Natural killer cell (primary cell): Measurements from ENCODE around the gene C18orf32. TPM values are rescaled to one million over a fixed set of nuclear protein-coding genes. Genes with fewer than 3 reads are reported as not detected.

Source experiments
- ATAC-seq, 3 donors: fragments of 150-1000 bp in 2 of 3; fragments of 200-7000 bp in 1 of 3; cut with Tn5 transposase; 1 replicate in 1 of 3; 2 replicates in 2 of 3; pipeline ENCODE4 v1.10.0; 2021; ENCODE audit warnings: mild to moderate bottlenecking in 2 of 3, moderate library complexity in 2 of 3
- DNase-seq, 2 donors: peaks; one replicate each; pipeline versions ENCODE4 v3.0.0 to v3.0.0-alpha.2; 2013 to 2021; ENCODE audit warnings: mixed read lengths in 1 of 2
- H3K27ac ChIP-seq: one replicate; pipeline ENCODE4 v1.5.1; 2013; ENCODE audit warnings: mild to moderate bottlenecking, low read length
- H3K27me3 ChIP-seq: one replicate; pipeline ENCODE4 v1.6.1; 2013; ENCODE audit warnings: low read length; ENCODE audit not compliant: control insufficient read depth, insufficient read depth
- H3K36me3 ChIP-seq: one replicate; pipeline ENCODE4 v1.6.1; 2013; ENCODE audit warnings: low read length; ENCODE audit not compliant: control insufficient read depth, insufficient read depth
- H3K4me1 ChIP-seq: one replicate; pipeline ENCODE4 v1.6.1; 2013; ENCODE audit warnings: low read length; ENCODE audit not compliant: control insufficient read depth, insufficient read depth
- H3K4me3 ChIP-seq: one replicate; pipeline ENCODE4 v1.5.1; 2013; ENCODE audit warnings: low read length
- H3K9me3 ChIP-seq: one replicate; pipeline ENCODE4 v1.6.1; 2013; ENCODE audit warnings: low read length; ENCODE audit not compliant: control insufficient read depth, insufficient read depth
- H3K27ac Mint-ChIP-seq, 2 donors: one replicate each; pipeline ENCODE4 v1.8.0; 2022; ENCODE audit warnings: mild to moderate bottlenecking in 2 of 2, mixed read lengths in 2 of 2, moderate library complexity in 1 of 2
- H3K27me3 Mint-ChIP-seq, 2 donors: one replicate each; pipeline ENCODE4 v1.8.0; 2022; ENCODE audit warnings: low read depth in 2 of 2, mixed read lengths in 2 of 2
- H3K36me3 Mint-ChIP-seq: one replicate; pipeline ENCODE4 v1.8.0; 2022; ENCODE audit warnings: mixed read lengths
- H3K4me1 Mint-ChIP-seq, 2 donors: one replicate each; pipeline ENCODE4 v1.8.0; 2022; ENCODE audit warnings: mixed read lengths in 2 of 2
- H3K4me3 Mint-ChIP-seq: one replicate; pipeline ENCODE4 v1.8.0; 2022; ENCODE audit warnings: mild to moderate bottlenecking, moderate library complexity, mixed read lengths
- H3K9me3 Mint-ChIP-seq, 2 donors: one replicate each; pipeline ENCODE4 v1.8.0; 2022; ENCODE audit warnings: mixed read lengths in 2 of 2
- CTCF ChIP-seq: fragments of 200-600 bp; IDR thresholded peaks from one replicate; pipeline ENCODE4 v1.8.0; 2022; ENCODE audit warnings: antibody characterized with exemption
- WGBS: methylation state at CpG from one replicate; pipeline ENCODE4 v1.1.7; 2013; ENCODE audit warnings: missing lambda C conversion rate; ENCODE audit not compliant: insufficient coverage; 5-methylcytosine and 5-hydroxymethylcytosine counted together
- intact Hi-C: fragments of 100-400 bp; cut with micrococcal nuclease; formaldehyde crosslinking; loops from one replicate; pipeline ENCODE4 v1.14.2; 2022
- total RNA-seq, 4 donors: library from RNA; stranded (reverse); fragments of 120-200 nt in 1 of 4; gene quantifications; one replicate each; pipeline versions ENCODE4 v1.2.3 to v1.2.4, GENCODE V29; 2013 to 2022

Gene C18orf32
- total RNA-seq, 3 donors from 2014 or later (not counting 1 experiment from before 2014, with no cell fraction given), result 18.8 to 28.0 (median 23.9) TPM

GRCh38 chr18:49529596-49529995, 42.6 kb upstream of the C18orf32 start:
- Histone ChIP-seq H3K9me3 (no peaks in the 10 kb centered on the region), H3K27me3 (no peaks in the 10 kb centered on the region), H3K4me3 (no peak overlapping the region), H3K4me1 (no peaks in the 10 kb centered on the region), H3K36me3 (no peaks in the 10 kb centered on the region), H3K27ac (no peak overlapping the region)
- Mint-ChIP-seq H3K9me3 (no peaks in the 10 kb centered on the region), H3K4me1 (no peaks in the 10 kb centered on the region), H3K27me3 (peaks cover 9 to 32% of the 10 kb centered on the region in 2 donors), H3K27ac (no peak overlapping the region), H3K36me3 (no peaks in the 10 kb centered on the region), H3K4me3 (no peak overlapping the region)
- DNase-seq (no peak), ATAC-seq (no peak)
- WGBS, result 66% methylated on average over 3 of the region's 3 CpGs
- intact Hi-C loops, result no loop called here
- TF ChIP-seq CTCF, result no peak

GRCh38 chr18:49527631-49528327, 40.7 kb upstream of the C18orf32 start:
- no peaks in the 10 kb centered on the region for H3K9me3 Mint-ChIP-seq
- 74% methylated on average over 8 of the region's 8 CpGs for WGBS
- Histone ChIP-seq H3K4me3 (no peak overlapping the region), H3K4me1 (no peaks in the 10 kb centered on the region), H3K27ac (no peak overlapping the region), H3K36me3 (no peaks in the 10 kb centered on the region), H3K9me3 (no peaks in the 10 kb centered on the region), H3K27me3 (no peaks in the 10 kb centered on the region)
- peaks cover 9 to 29% of the 10 kb centered on the region in 2 donors for H3K27me3 Mint-ChIP-seq
- TF ChIP-seq CTCF, result no peak
- H3K36me3 Mint-ChIP-seq, result no peaks in the 10 kb centered on the region
- H3K4me1 Mint-ChIP-seq, result no peaks in the 10 kb centered on the region
- no peak overlapping the region for H3K4me3 Mint-ChIP-seq
- intact Hi-C loops, result no loop called here
- no peak for DNase-seq
- ATAC-seq, result no peak
- no peak overlapping the region for H3K27ac Mint-ChIP-seq

- Histone ChIP-seq H3K27me3 (no peaks in the 10 kb centered on the region), H3K4me3 (no peak overlapping the region), H3K27ac (no peak overlapping the region), H3K4me1 (no peaks in the 10 kb centered on the region), H3K36me3 (no peaks in the 10 kb centered on the region), H3K9me3 (no peaks in the 10 kb centered on the region)
- Mint-ChIP-seq H3K4me1 (no peaks in the 10 kb centered on the region), H3K9me3 (no peaks in the 10 kb centered on the region), H3K4me3 (no peak overlapping the region), H3K27me3 (peaks cover 9 to 23% of the 10 kb centered on the region in 2 donors), H3K36me3 (no peaks in the 10 kb centered on the region), H3K27ac (no peak overlapping the region)
- intact Hi-C loops, result no loop called here
- TF ChIP-seq CTCF, result no peak
- DNase-seq (no peak), ATAC-seq (no peak)
- 100% methylated on average over 2 of the region's 2 CpGs for WGBS
Measured at GRCh38 chr18:49525981-49526380, 38.9 kb upstream of the C18orf32 start.

GRCh38 chr18:49524951-49525350, 37.9 kb upstream of the C18orf32 start:
- H3K9me3 Mint-ChIP-seq, result no peaks in the 10 kb centered on the region
- Histone ChIP-seq H3K36me3 (no peaks in the 10 kb centered on the region), H3K4me3 (no peak overlapping the region), H3K4me1 (no peaks in the 10 kb centered on the region), H3K9me3 (no peaks in the 10 kb centered on the region), H3K27me3 (no peaks in the 10 kb centered on the region), H3K27ac (no peak overlapping the region)
- H3K4me1 Mint-ChIP-seq, result no peaks in the 10 kb centered on the region
- no peak for TF ChIP-seq CTCF
- intact Hi-C loops, result no loop called here
- DNase-seq (no peak), ATAC-seq (no peak)
- no peak overlapping the region for H3K4me3 Mint-ChIP-seq
- WGBS, result 89% methylated on average over 2 of the region's 2 CpGs
- peaks cover 6 to 15% of the 10 kb centered on the region in 2 donors for H3K27me3 Mint-ChIP-seq
- H3K27ac Mint-ChIP-seq, result no peak overlapping the region
- H3K36me3 Mint-ChIP-seq, result no peaks in the 10 kb centered on the region
